Retinal pigment epithelial cell (primary cell): ENCODE measurements around the gene CMTM5.
"Not testable (repeated sequence)": the region's sequence is repeated elsewhere in the genome, so short reads cannot be mapped to it uniquely, and the experiment has no call there.

ENCODE experiments used
- DNase-seq: peaks from one replicate; pipeline ENCODE4 v3.0.0-alpha.2; 2010; ENCODE audit warnings: low read depth
- H3K4me3 ChIP-seq: 2 replicates; pipeline ENCODE4 v1.5.1; 2011; ENCODE audit warnings: mild to moderate bottlenecking, low read length, control low read depth, moderate library complexity
- TF ChIP-seq, protein P1 (sequence below): conservative IDR thresholded peaks from 2 replicates; pipeline ENCODE4 v1.5.1; 2011; ENCODE audit warnings: low read depth, low read length, control low read depth, inconsistent platforms

The CMTM5 gene

DNA sequence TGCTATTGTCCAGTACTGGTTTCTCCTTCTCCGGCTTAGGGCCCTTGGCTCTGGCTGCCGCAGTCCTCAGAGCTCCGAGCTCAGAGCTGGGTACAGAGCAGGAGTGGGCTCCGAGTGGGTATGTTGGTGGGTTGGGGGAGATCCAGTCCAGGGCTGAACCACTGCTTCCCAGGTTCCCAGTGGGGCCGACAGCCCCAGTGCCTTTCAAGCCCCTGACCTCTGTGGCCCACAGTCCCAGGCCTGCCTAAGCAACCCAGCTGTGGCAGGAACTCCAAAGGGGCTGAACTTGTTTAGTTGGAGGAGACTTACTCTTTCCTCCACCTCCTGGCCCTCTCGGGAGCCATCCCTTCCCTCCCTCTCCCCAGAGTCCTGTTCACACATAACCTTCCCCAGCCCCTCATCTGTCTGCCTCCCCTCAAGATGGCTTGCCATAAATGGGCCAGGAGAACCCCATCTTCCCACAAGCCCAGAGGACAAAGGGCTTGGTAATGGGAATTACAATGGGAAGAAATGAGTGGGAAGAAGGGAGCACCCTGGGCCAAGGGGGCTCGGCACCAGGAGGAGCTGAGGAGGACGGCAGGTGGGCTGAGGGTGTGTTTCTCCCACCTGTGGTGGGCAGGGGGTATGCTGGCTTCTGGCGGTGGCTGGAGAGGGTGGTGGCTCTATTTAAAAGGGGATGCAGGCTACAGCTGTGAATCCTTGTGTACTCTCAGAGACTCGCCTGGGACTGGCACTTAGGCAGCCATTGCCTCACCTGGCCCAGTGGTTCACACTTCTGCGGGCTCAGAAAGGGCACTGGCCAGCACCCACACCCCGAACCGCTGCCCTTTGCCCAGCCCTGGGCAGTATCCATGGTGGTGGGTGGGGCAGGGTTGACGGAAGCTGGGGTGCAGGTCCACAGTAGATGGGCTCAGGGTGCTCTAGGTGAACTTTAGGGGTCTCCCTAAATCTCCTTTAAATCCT is 35.0 kb downstream of the CMTM5 start:
- no peak overlapping the region for H3K4me3 ChIP-seq
- DNase-seq = no peak
- TF ChIP-seq, protein P1, sequence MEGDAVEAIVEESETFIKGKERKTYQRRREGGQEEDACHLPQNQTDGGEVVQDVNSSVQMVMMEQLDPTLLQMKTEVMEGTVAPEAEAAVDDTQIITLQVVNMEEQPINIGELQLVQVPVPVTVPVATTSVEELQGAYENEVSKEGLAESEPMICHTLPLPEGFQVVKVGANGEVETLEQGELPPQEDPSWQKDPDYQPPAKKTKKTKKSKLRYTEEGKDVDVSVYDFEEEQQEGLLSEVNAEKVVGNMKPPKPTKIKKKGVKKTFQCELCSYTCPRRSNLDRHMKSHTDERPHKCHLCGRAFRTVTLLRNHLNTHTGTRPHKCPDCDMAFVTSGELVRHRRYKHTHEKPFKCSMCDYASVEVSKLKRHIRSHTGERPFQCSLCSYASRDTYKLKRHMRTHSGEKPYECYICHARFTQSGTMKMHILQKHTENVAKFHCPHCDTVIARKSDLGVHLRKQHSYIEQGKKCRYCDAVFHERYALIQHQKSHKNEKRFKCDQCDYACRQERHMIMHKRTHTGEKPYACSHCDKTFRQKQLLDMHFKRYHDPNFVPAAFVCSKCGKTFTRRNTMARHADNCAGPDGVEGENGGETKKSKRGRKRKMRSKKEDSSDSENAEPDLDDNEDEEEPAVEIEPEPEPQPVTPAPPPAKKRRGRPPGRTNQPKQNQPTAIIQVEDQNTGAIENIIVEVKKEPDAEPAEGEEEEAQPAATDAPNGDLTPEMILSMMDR = no peak

- no peak overlapping the region for H3K4me3 ChIP-seq
- TF ChIP-seq, protein P1 = no peak
- DNase-seq = no peak
Observed at GRCh38 chr14:23413681-23414080, 36.8 kb downstream of the CMTM5 start.

DNA sequence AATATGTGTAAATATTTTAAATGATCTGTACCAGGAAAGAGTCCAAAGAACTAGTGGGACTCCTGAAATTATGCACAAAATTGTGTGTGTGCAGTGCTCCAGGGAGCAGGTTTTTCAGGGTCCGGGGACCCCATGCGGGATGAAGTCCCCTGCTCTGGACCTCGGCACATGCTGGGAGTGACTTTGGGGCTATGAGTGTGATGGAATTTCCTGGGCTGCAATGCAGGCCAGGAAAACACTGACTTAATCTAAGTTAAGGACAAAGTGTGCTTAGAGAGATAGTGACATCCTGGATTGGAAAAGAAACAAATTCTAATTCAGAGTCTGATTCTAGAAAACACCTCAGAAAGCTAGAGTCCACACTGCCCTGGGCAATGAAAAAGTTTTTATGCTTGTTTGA is 37.4 kb downstream of the CMTM5 start:
- no peak overlapping the region for H3K4me3 ChIP-seq
- no peak for DNase-seq
- TF ChIP-seq, protein P1 = no peak

DNA sequence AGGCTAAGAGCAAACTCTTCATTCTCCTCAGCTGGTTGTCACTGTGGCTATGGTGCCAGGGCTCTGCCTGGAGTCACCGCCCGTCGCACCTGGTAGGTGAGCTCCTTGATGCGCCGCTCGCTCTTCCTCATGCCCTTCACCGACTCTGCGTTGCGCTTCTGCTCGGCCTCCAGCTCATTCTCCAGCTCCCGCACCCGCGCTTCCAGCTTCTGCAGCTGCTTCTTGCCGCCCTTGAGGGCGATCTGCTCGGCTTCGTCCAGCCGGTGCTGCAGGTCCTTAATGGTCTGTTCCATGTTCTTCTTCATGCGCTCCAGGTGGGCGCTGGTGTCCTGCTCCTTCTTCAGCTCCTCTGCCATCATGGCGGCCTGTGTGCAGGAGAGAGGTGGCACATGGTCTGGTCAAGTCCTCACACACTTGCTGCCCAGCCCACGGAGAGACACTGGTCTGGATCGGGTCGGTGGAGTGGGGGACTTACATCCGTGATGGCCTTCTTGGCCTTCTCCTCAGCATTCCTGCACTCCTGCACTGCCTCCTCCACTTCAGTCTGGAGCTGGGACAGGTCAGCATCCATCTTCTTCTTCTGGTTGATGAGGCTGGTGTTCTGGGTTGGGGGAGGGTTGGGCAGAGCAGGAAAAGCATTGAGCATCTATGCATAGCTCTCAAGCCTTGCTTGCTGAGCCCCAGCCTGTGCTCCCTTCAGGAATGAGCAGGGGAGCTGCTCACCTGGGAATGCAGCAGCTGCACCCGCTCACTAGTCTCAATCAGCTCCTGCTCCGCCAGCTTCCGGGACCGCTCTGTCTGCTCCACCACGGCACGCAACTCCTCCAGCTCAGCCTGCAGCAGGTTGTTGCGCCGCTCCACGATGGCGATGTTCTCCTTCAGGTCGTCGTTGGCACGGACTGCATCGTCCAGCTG is 38.3 kb downstream of the CMTM5 start:
- no peak for DNase-seq
- TF ChIP-seq, protein P1 = no peak
- H3K4me3 ChIP-seq = no peak overlapping the region

GRCh38 chr14:23415821-23416778 is 39.3 kb downstream of the CMTM5 start:
- TF ChIP-seq, protein P1 = no peak
- DNase-seq = no peak
- H3K4me3 ChIP-seq = no peak overlapping the region

- TF ChIP-seq, protein P1 = no peak
- H3K4me3 ChIP-seq = no peak overlapping the region
- DNase-seq = no peak
Observed at GRCh38 chr14:23416801-23417200, 40.0 kb downstream of the CMTM5 start.

DNA sequence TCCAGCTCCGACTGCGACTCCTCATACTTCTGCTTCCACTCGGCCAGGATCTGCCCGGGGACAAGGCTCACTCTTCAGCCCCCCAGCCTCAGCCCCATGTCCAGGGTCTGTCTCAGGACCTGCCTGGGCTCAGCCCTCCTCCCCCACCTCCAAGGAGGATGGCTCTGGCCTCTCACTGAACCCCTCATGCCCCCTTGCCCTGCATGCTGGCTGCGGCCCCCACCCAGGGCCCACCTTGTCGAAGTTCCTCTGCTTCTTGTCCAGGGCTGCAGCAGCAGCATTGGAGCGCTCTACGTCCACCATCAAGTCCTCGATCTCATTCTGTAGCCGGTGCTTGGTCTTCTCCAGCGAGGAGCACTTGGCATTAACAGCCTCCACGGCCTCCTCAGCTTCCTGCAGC is 40.4 kb downstream of the CMTM5 start:
- DNase-seq = not testable (repeated sequence)

More for the DNA sequence above, 40.4 kb downstream of the CMTM5 start:
- H3K4me3 ChIP-seq = not testable (repeated sequence)
